ENCODE measurements around the gene KLHL22.
"Not testable (repeated sequence)": the region's sequence is repeated elsewhere in the genome, so short reads cannot be mapped to it uniquely, and the experiment has no call there.

The KLHL22 gene

DNA sequence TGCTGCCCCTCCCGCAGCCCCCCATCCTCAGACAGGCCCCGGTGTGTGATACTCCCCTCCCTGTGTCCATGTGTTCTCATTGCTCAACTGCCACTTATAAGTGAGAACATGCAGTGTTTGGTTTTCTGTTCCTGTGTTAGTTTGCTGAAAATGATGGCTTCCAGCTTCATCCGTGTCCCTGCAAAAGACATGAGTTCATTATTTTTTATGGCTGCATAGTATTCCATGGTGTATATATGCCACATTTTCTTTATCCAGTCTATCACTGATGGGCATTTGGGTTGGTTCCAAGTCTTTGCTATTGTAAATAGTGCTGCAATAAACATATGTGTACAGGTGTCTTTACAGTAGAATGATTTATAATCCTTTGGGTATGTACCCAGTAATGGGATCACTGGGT, 80.4 kb downstream of the KLHL22 start:
- DNase-seq: not testable (repeated sequence)

GRCh38 chr22:20414450-20414849, 81.1 kb downstream of the KLHL22 start:
- no peak for DNase-seq

GRCh38 chr22:20414059-20414440, 81.5 kb downstream of the KLHL22 start:
- no peak for DNase-seq

DNA sequence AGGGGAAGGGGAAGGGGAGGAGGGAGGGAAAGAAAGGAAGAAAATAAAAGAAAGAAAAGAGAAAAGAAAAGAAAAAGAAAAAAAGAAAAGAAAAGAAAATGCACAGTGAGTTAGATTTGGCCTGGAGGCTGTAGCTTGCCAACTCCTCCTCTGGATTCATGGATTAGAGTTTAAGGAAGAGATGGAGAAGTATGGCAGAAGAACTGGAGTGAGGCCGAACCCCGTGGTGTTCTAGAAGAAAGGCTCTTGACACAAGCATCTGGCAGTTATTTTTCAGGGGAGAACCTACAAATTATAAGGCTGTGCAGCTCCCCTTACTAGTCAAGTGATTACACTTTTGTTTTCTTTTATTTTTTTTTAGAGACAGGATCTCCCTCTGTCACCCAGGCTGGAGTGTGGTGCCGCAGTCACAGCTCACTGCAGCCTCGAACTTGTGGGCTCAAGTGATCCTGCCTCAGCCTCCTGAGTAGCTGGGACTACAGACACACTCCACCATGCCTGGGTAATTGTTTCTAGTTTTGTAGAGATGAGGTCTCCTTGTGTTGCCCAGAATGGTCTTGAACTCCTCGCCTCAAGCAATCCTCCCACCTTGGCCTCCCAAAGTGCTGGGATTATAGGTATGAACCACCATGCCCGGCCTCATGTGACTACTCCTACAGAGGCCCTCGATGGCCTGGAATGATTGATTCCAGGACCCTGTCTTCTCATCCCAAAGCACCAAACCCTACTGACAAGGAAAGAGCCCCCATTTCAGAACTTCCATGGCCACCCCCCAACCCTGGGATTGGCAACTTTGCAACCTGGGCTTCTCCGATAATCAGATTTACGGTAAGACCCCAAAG, 82.2 kb downstream of the KLHL22 start:
- no peak for DNase-seq

DNA sequence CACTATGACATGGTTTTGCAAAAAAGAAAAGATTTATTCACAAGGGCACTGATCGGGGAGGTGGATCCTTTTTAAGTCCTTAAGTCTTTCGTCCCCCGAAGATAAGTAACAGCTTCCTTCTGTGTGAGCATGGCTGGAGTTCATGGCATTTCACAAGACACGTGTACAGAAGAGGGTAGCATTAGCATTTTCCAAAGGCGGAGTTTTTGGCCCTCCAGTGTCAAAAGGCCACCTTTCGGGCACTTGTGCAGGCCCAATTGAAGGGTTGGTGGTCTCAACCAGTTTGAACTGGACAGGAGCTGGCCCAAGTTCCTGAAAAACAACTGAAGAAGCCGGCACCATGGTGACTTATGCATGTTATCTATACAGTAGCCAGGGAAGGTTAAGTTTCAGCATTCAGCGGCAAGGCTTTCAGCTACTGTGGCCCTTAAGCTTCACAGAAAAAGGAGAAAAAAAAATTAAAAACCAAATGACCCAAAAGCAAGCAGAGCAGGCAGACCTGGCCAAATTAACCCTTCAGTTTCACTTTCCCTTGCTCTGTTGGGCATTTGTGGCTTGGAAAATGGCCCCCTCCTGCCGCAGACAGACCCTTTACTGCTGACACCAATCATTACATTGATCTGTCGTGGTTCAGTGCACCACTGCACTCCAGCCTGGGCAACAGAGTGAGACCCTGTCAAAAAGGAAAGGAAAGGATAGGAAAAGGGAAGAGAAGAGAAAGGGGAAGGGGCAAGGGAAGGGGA, 83.0 kb downstream of the KLHL22 start:
- DNase-seq: no peak

DNA sequence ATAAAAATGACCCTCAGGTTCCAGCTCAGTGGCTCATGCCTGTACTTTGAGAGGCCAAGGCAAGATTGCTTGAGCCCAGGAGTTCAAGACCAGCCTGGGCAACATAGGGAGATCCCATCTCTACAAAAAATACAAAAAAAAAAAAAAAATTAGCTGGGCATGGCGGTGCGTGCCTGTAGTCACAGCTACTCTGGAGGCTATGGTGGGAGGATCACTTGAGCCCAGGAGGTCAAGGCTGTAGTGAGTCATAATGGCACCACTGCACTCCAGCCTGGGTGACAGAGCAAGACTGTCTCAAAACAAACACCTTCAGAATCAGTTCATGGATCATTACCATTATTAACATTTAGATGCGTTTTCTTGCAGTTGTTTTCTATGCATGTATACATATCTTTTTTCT, 86.2 kb downstream of the KLHL22 start:
- DNase-seq: not testable (repeated sequence)

- no peak for DNase-seq
Observed at GRCh38 chr22:20408891-20409290, 86.7 kb downstream of the KLHL22 start.

DNA sequence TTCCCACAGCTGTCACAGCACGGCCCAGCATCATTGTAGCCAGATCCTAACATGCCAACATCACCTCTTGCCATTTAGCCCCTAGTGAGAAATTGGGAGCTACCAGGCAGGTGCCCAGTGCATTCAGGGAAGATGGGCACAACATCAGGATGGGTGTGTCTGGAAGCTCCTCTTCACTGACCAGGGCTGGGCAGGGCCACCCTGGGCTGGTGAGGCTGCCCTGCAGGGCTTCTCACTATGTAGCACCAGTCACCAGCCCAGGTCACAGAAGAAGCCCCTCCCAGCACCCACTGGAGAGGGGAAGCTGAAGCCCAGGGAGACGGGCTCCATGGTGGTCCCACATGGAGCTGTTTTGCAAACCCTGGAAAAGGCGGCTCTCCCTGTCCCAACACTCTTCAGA, 87.8 kb downstream of the KLHL22 start:
- DNase-seq: no peak

DNA sequence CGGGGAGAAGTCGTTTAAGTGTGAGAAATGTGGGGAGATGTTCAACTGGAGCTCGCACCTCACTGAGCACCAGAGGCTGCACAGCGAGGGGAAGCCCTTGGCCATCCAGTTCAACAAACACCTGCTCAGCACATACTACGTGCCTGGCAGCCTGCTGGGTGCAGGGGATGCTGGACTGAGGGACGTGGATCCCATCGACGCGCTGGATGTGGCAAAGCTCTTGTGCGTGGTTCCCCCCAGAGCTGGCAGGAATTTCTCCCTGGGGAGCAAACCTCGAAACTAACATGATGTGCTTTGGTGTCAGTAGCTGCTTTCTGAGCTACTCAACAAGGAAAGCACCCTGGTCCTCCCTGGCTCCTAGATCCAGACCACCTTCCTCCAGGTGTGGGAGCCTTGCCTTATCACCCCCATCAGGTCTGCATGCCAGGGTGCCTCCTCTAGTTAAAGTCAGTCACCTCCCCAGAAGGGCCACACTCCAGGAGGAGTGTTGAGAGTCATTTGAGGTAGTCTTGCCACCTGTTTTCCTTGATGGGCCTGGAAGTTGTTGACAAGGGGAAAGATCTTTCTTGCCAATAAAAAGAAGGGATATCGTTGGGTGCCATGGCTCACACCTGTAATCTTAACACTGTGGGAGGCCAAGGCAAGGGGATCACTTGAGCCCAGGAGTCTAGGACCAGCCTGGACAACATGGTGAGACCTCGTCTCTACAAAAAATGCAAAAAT, 88.7 kb downstream of the KLHL22 start:
- no peak for DNase-seq

GRCh38 chr22:20405931-20406685, 89.5 kb downstream of the KLHL22 start:
- no peak for DNase-seq

- no peak for DNase-seq
Observed at GRCh38 chr22:20405291-20405930, 90.2 kb downstream of the KLHL22 start.

DNA sequence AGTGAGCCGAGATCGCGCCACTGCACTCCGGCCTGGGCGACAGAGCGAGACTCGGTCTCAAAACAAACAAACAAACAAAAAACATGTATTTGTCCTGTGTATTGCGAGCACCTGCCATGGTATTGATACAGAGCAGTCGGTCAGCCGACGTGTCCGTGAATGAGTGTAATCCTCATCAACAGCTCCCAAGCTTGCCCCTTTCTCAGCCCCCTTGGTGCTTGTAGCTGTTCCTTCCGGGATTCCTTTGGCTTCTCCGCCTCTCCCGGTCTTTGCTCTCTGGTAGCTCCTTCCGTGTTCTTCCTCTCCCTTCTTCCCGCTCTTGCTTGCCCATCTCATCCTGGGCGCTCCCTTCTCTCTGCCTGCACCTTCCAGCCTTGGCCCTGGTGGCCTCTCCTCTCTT, 90.7 kb downstream of the KLHL22 start:
- no peak for DNase-seq

DNA sequence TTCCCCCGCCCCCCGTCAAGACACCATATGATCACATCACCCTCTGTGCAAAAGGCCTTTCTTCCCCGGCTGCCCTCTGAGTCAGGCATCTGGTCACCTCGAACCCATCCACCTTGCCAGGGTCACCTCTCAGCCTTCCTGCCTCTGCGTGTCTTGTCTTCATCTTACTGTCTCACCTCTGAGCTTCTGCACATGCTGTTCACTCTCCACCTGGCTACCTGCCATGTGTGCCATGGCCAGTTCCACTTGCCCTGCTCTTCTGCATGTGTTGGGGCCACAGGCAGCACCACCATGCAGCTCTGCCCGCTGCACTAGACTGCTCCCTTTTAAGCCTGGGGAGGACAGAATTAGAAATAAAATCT, 91.8 kb downstream of the KLHL22 start:
- no peak for DNase-seq

DNA sequence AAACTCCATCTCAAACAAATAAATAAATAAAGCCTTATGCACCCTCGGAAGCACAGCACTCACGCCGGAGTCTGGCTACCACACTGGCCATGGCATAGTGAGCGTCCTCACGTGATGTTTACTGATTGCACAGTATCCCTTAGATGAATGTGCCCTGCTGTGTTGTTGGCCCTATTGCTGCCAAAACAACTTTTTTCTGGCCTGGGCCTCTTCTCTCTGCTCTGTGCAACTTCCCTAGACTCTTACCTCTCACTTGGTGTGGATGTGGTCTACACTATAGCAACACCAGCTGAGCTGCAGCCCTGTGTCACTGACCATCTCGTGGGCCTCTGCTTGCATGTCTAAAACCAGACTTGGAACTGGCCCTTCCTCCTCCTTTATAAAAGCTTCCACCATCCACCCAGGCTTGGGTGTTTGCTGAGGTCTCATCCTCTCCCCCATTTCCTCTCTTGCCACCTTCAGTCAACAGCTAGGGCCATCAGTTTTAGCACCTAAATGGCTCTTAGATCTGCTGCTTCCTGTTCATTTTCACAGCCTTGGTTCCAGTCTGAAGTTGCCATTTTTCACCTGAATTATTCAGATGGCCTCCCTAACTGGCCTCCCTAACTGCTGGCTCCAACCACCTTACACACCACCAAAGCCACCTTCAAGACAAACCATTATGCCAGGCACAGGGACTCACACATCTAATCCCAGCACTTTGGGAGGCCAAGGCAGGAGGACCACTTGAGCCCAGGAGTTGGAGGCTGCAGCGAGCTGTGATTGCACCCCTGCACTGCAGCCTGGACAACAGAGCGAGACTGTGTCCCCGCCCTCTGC, 92.4 kb downstream of the KLHL22 start:
- DNase-seq: no peak

DNA sequence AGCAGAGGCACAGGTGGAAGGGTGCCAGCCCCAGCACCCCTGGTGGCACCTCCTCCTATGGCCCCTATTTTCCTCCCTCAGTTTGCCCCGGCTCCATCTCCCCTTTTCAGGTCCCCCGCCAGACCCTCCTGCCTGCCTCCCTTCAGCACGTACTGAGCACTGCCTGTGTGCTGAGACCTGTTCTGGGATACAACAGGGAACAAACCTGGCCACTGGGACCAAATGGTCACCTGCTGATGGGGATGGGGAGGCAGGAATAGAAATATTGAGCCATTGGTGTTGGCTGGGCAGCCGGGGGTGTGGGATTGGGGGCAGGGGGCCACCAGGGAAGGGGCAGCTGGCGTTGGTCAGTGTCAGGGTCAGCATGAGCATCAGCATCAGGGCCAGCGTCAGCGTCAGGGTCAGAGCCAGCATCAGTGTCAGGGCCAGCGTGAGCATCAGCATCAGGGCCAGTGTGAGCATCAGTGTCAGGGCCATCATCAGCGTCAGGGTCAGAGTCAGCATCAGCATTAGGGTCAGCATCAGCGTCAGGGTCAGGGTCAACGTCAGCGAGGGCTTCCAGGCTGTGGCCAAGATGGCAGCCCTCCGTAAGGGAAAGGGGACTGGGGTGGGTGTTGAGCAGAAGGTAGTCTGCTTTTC, 94.1 kb downstream of the KLHL22 start:
- no peak for DNase-seq

- no peak for DNase-seq
Observed at GRCh38 chr22:20400606-20401375, 94.8 kb downstream of the KLHL22 start.

- no peak for DNase-seq
Observed at GRCh38 chr22:20399866-20400605, 95.6 kb downstream of the KLHL22 start.

GRCh38 chr22:20398420-20398819, 97.2 kb downstream of the KLHL22 start:
- no peak for DNase-seq

DNA sequence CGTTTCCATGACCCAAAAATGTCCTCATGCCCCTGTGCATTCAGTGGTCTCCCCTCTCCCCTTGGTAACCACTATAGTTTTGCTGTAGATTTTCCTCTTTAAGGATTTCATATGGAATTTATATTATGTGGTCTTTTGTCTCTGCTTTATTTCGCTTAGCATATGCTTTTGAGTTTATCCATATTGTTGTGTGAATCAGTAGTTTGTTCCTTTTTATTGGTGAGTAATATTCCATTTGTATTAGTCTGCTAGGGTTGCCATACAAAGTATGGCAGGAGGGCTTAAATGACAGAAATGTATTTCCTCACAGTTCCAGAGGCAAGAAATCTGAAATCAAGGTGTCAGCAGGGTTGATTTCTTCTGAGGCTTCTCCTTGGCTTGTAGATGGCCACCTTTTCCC, 98.1 kb downstream of the KLHL22 start:
- DNase-seq: no peak

GRCh38 chr22:20396639-20397038, 99.0 kb downstream of the KLHL22 start:
- DNase-seq: no peak

Data from activated effector memory CD4-positive, alpha-beta T cell treated with Interleukin-2 at 50 U/mL for 16 hours (primary cell).